GM19099 (cell line): ENCODE results near the gene PTCH2.

ENCODE experiments used
- POLR2A ChIP-seq: IDR thresholded peaks from 3 replicates; pipeline ENCODE4 v1.6.1; 2011; ENCODE audit warnings: low read depth; ENCODE audit not compliant: insufficient read length; ENCODE audit errors: extremely low read depth

The PTCH2 gene, protein sequence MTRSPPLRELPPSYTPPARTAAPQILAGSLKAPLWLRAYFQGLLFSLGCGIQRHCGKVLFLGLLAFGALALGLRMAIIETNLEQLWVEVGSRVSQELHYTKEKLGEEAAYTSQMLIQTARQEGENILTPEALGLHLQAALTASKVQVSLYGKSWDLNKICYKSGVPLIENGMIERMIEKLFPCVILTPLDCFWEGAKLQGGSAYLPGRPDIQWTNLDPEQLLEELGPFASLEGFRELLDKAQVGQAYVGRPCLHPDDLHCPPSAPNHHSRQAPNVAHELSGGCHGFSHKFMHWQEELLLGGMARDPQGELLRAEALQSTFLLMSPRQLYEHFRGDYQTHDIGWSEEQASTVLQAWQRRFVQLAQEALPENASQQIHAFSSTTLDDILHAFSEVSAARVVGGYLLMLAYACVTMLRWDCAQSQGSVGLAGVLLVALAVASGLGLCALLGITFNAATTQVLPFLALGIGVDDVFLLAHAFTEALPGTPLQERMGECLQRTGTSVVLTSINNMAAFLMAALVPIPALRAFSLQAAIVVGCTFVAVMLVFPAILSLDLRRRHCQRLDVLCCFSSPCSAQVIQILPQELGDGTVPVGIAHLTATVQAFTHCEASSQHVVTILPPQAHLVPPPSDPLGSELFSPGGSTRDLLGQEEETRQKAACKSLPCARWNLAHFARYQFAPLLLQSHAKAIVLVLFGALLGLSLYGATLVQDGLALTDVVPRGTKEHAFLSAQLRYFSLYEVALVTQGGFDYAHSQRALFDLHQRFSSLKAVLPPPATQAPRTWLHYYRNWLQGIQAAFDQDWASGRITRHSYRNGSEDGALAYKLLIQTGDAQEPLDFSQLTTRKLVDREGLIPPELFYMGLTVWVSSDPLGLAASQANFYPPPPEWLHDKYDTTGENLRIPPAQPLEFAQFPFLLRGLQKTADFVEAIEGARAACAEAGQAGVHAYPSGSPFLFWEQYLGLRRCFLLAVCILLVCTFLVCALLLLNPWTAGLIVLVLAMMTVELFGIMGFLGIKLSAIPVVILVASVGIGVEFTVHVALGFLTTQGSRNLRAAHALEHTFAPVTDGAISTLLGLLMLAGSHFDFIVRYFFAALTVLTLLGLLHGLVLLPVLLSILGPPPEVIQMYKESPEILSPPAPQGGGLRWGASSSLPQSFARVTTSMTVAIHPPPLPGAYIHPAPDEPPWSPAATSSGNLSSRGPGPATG

DNA sequence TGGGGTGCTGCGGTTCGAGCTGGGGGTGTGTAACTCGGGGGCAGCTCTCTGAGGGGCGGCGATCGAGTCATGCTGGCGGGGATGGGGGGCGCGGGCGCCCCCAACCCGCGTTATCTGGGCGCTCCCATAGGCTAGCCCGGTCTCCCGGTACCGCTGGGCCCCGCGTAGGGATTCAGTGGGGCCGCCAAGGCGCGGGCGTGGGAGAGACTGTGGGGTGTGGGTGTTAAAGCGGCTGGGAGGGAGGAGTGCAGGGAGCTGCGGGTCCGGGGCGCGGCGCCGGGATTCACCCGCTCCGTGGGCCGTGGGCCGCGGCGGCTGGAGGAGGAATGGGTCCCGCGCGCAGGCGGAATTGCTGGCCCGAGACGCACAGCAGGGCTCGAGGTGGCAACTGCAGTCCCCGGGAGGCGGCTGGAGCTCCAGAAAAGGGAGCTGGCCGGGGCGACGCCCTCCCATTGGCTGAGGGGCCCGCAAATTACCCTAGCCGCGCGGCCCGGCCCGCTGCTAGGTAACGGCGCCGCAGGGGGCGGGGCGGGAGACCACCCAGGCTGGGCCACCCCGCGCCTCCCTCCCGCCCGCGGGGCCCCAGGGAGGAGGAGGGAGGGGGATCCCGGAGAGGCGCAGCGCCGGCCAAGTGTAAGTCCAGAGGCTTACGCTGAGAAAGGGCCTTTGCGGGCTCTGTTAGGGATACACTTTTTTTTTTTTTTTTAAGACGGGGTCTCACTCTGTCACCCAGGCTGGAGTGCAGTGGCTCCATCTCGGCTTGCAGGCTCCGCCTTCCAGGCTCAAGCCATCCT lies at the start of gene PTCH2:
Gene PTCH2, minus strand, starts transcription at position 392 of the 794 bp plus-strand sequence. Its CDS starts 321 bp downstream, at position 71.
- no peak for TF ChIP-seq POLR2A

DNA sequence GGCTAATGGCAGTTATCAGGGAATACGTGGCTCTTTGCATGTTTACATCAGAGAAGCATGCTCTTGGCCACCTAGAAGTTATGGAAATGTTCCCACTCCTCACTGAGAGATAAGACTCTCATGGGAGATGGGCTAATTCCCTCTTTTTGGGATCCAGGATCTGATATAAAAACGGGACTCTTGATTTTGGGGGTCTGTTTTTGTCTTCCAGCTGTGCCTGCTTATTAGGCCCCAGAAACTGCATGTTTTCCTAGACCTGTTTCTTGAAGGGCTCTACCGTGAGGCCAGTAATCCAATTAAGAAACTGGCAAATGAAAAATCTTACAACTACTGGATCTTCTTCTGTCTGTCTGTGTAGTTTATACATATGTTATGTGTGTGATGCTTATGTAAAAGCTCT lies 47.0 kb upstream of the PTCH2 start:
- no peak for TF ChIP-seq POLR2A

DNA sequence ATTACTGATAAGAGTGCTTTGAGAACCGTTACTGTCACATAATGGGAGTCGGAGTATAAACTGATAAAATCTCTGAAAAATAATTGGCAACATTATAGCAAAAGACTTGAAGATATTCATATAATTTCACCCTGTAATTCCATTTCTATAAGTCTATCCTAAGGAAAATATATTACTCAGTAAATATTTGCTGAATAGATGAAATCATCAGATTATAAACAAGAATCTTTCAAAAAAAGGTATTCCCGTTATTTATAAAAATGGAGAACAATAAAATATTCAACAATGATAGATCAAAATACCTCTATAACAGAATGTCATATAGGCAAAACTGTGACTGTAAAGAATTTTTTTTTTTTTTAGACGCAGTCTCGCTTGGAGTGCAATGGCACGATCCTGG lies 42.4 kb upstream of the PTCH2 start:
- no peak for TF ChIP-seq POLR2A

DNA sequence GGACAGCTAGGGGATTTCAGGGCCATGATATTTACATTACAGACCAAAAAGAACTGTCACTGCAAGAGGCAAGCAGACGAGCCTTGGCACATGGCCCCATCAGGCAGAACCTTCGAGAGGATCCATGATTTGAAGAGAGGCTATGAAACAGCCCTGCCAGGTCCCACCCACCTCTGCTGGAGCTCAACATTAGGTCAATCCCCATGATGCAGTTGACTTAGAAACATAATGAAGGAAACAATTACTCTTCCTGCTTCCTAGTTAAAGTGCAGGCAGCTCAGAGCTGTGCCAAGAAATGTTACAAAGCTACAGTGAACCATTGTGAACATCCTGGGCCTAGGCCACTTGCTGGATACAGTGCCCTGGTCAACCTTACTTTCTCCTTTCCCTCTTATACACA lies 41.7 kb upstream of the PTCH2 start:
- TF ChIP-seq POLR2A = no peak

DNA sequence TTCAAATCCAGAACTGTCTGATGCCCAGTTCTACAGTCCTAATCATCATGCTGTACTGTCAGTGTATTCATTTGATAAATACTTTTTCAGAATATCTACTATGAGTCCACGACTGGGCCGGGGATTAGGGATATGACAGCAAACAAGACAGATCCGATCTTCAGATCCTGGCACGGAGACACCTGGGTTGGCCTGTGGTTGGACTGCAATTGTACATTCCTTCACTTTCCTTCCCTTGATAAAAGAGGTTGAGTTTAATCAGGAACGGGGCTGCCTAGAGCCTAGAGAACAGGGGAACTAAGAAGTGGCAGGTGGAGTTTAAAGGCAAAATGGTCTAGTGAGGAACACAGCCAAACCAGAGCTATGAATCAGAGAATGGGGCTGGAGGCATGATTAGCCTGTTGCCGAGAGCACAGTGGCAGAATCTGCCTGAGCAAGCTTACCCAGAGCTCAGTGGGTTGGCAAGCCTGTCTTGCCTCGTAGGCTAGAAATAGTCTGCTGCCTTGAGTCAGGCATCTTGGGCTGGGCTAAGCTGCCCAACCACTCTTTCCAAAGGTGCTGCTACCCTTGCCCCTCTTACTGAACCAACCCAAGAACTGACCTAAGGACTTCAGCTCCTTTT lies 38.1 kb upstream of the PTCH2 start:
- no peak for TF ChIP-seq POLR2A

DNA sequence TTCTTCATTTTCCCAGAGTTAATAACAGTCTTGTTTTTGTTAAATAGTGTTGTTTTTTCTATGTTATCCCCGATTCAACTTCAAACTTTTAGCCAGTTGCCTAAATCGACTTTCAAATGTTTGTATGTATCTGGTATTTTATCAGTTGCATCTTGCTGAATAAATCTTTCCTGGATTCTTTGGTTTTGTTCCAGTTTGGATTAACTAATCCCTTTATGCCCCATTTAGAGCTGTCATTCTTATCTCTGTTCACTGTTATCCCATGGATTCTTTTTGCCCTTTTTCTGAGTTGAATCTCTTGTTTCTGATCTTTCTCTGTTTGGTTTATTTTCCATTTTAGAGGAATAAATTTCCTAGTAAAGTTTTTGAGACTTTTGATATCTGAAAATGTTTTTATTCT lies 31.1 kb upstream of the PTCH2 start:
- no peak for TF ChIP-seq POLR2A

DNA sequence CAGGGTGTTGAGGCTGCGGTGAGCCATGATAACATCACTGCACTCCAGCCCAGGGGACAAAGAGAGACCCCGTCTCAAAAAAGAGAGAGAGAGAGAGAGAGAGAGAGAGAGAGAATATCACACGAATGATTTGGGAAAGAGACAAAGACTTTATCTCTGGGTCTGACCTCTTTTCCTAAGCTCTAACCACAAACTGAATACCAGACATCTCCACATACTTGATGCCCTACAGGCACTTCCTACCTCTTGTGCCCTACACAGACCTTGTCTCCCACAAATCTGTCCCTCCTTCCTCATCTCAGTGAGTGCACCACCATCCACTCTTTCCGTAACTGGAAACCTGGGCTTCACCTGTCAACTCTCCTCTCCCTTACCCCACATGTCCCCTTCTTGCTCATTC lies 27.0 kb upstream of the PTCH2 start:
- TF ChIP-seq POLR2A = no peak

DNA sequence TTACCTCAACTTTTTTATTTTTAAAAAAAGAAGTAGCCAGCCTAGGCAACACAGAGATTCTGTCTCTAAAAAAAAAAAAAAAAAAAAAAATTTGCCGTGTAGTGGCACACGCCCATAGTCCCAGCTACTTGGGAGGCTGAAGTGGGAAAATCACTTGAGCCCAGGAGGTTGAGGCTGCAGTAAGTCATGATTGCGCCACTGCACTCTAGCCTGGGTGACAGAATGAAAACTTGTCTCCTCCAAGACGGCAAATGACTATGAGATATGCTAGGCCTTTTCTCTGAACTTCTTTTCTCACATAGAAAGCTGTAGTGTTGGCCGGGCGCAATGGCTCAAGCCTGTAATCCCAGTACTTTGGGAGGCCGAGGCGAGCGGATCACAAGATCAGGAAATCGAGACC lies 24.7 kb upstream of the PTCH2 start:
- no peak for TF ChIP-seq POLR2A

DNA sequence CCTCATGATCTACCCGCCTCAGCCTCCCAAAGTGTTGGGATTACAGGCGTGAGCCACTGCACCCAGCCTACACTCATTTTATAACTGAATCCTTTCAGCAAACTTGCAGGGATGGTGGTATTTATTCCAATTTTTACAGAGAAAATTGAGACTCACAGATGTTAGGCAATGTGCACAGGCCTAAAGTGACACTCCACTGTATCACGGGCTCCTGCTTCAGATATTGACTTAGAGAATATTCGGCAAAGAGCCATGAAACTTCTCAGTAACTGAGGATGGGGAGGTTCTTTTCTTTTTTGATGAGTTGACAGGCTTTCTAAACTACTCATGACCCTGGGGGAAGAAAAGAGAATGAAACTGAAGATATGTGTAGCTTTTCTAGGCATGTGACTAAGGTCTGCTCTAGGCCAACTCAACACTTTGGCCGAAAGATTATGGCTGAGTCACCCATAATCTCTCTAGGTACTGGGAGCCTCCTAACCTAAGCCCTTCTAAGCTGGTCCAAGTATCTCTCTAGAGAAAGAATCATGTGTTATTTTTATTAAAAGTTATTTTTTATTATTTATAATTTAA lies 19.9 kb upstream of the PTCH2 start:
- TF ChIP-seq POLR2A = no peak

DNA sequence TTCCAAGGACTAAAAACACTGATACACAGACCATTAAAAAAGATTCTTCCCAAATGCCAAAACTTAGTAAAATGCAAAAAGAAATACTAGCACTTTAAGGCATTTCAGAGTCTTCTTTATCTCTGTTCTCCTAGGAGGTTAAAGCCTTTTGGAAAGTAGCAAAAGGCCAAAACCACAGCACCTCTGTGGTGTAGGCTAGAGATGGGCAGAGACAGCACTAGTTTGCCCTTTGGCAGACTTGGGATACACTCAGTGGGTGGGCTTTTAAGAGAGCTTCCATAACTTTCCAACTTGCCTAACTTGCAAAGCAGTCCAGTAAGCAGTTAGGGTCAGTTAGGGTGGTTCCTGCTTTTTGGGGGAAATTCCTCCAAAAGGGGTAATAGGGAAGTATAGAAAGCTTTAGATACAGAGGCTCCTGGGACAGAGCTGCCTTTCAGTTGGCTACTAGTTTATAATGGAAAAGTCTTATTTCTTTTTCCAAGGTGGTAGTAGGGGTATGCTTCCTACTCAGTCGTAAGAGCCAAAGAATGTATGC lies 17.9 kb upstream of the PTCH2 start:
- no peak for TF ChIP-seq POLR2A

DNA sequence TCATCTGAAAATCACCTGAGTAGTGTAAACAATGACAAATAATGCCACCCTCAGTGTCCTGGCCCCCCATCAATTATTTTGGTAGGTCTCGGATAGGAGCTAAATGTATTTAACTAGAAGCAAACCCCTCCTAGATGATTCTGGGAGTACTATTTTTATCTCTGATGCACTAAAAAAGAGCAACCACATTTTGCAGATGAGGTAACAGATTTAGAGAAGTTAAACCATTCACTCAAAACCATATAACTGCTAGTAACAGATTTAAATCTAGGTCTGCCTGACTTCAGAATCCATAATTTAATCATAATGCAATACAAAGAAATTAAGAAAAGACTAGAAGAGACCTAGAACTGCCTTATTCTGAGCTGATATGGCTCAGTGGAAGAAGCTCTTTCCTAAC lies 17.3 kb upstream of the PTCH2 start:
- no peak for TF ChIP-seq POLR2A

DNA sequence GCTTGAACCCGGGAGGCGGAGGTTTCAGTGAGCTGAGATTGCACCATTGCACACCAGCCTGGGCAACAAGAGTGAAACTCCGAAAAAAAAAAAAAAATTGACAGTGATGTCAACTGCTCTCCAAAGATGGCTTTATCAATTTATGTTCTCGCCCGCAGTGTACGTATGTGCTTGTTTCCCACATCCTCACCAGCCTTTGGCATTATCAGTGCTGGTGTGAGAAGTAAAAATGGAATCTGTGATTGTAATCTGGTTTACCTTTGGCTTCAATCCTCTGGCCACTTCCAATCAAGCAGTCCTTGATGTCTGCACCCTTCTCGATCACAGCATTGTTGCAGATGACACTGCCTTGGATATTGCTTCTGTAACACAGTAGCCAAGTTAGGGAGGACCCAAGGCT lies 14.4 kb upstream of the PTCH2 start:
- no peak for TF ChIP-seq POLR2A

DNA sequence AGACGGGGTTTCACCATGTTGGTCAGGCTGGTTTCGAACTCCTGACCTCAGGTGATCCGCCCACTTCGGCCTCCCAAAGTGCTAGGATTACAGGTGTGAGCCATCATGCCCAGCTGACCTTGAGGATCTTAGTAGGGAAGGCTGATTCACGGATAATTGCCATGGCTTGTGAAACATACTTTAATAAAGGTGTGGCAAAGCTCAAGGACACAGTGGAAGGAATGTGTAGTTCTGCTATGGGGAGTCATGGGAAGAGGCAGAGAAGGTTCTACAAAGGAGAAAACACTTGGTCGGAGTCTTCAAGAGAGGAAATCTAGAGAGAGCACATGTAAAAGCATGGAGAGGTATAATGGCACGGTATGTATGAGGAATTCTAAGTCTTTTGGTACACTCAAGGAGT lies 12.7 kb upstream of the PTCH2 start:
- TF ChIP-seq POLR2A = no peak

DNA sequence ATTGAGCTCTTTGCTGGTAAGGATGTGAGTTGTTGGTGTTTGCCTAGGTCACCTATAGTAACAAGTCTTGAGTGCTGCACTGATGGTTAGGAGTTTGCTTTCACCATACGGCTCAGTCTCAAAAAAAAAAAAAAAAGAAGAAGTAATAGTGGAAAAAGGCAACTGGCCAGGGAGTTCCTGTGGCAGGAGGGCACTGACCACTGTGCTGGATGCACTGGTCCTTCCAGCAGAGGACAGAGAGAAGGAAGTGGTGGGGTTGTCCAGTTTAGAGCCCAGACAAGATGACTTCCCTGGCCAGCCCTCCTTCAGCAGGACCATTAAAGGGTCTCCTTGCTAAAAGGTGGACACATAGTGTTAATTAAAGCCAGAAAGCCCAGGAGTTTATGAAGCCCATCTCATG lies 11.9 kb upstream of the PTCH2 start:
- no peak for TF ChIP-seq POLR2A

DNA sequence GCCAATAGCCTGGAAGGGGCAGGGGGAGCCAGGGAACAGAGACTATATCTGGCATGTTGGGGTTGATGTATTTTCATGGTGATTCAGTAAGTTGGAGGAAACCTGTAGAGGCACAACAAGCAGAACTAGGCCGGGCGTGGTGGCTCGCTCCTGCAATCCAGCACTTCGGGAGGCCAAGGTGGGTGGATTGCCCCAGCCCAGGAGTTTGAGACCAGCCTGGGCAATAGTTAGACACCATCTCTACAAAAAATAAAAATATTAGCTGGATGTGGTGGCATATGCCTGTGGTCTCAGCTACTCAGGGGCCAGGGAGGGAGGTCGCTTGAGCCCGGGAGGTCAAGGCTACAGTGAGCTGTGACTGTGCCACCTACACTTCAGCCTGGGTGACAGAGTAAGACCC lies 10.1 kb upstream of the PTCH2 start:
- TF ChIP-seq POLR2A = no peak
